Peyer's patch (tissue), 4 donors: ENCODE data around the gene TAP2.

Source experiments
- POLR2A ChIP-seq, 2 donors: fragments of 450-650 bp; IDR thresholded peaks; one replicate each; pipeline ENCODE4 v1.5.1; 2017; ENCODE audit warnings: antibody characterized with exemption in 2 of 2, mild to moderate bottlenecking in 2 of 2, moderate library complexity in 2 of 2
- TF ChIP-seq, protein P1 (sequence below), 6 experiments: fragments of 450-650 bp in 4 of 6; fragments of 200-600 bp in 2 of 6; sonication (generic) in 1 of 6; IDR thresholded peaks; one replicate each; pipeline ENCODE4 v1.5.1; 2017 to 2019; ENCODE audit warnings: antibody characterized with exemption in 6 of 6, mild to moderate bottlenecking in 3 of 6, moderate library complexity in 1 of 6

DNA sequence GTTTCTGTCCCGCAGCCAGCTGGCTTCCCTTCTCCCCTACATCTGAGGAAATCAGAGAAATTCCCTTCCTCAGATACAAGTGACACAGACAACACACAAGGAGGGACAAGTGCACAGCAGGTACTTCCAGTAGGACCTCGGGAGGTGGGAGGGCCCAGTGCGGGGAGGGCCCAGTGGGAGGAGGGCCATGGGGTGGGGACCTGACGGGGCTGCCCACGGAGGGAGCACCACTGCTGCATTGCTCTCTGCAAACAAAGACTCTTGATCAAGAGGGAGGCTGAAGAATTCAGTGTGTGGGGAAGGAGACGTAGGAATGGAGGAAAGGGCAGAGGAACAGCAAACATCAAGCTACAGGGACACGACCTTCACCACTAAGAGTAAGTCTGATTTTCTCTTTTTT, 9.0 kb downstream of the TAP2 start:
- TF ChIP-seq, protein P1, sequence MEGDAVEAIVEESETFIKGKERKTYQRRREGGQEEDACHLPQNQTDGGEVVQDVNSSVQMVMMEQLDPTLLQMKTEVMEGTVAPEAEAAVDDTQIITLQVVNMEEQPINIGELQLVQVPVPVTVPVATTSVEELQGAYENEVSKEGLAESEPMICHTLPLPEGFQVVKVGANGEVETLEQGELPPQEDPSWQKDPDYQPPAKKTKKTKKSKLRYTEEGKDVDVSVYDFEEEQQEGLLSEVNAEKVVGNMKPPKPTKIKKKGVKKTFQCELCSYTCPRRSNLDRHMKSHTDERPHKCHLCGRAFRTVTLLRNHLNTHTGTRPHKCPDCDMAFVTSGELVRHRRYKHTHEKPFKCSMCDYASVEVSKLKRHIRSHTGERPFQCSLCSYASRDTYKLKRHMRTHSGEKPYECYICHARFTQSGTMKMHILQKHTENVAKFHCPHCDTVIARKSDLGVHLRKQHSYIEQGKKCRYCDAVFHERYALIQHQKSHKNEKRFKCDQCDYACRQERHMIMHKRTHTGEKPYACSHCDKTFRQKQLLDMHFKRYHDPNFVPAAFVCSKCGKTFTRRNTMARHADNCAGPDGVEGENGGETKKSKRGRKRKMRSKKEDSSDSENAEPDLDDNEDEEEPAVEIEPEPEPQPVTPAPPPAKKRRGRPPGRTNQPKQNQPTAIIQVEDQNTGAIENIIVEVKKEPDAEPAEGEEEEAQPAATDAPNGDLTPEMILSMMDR (IDR thresholded peaks at IDR 0.05) = no peak
- TF ChIP-seq POLR2A (IDR thresholded peaks at IDR 0.05) = no peak
